NCI-H2171 (cell line): Measurements from ENCODE around the gene DAB2IP.
"Not testable (repeated sequence)": the region's sequence is repeated elsewhere in the genome, so short reads cannot be mapped to it uniquely, and the experiment has no call there.

Source experiments
- DNase-seq: peaks from one replicate; lab custom pipeline; 2025; lab: John Stamatoyannopoulos, UW

Gene DAB2IP

DNA sequence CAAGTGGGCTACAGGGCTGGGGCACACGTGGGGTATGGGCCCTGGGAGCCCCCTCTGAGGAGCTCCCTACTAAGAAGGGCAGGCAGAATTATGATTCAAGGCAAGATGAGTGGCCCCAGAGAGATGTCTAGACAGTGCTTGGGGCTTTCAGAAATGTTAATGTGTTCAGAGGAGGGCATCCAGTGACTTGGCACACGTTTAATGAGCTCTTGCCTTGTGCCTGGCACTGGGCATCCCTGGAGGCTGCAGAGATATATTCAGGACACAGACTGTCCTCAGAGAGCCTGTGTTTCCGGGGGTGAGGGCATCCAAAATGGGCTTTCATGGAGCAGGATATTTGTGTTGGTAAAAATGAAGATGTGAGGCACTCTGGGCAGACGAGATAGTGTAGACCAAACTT lies 25.4 kb upstream of the DAB2IP start:
- no peak for DNase-seq

- DNase-seq = no peak
These were observed 24.0 kb upstream of the DAB2IP start for GRCh38 chr9:121627427-121627826.

- DNase-seq = no peak
These were observed 23.0 kb upstream of the DAB2IP start for GRCh38 chr9:121628401-121628800.

GRCh38 chr9:121631115-121631514 lies 20.3 kb upstream of the DAB2IP start:
- no peak for DNase-seq

GRCh38 chr9:121631978-121632418 lies 19.4 kb upstream of the DAB2IP start:
- no peak for DNase-seq

- no peak for DNase-seq
These were observed 18.2 kb upstream of the DAB2IP start for GRCh38 chr9:121633119-121633714.

DNA sequence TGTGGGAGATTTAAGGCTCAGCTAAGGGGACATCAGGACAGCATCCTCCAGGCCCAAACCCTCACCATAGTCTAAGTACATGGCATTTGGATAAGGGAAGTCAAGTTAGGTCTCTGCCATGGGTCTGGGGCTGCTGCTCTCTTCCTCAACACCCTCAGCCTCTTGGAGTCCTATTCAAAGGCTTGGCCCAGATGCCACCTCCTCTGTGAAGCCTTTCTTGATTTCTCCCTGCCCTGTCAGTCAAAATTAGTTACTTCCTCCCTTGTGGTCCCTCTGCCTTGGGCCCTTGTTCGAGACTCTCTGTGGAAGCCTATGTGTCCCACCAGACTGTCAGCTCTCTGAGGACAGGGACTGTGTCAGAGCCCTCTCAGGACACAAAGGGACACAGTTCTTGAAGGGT lies 17.7 kb upstream of the DAB2IP start:
- DNase-seq = no peak

DNA sequence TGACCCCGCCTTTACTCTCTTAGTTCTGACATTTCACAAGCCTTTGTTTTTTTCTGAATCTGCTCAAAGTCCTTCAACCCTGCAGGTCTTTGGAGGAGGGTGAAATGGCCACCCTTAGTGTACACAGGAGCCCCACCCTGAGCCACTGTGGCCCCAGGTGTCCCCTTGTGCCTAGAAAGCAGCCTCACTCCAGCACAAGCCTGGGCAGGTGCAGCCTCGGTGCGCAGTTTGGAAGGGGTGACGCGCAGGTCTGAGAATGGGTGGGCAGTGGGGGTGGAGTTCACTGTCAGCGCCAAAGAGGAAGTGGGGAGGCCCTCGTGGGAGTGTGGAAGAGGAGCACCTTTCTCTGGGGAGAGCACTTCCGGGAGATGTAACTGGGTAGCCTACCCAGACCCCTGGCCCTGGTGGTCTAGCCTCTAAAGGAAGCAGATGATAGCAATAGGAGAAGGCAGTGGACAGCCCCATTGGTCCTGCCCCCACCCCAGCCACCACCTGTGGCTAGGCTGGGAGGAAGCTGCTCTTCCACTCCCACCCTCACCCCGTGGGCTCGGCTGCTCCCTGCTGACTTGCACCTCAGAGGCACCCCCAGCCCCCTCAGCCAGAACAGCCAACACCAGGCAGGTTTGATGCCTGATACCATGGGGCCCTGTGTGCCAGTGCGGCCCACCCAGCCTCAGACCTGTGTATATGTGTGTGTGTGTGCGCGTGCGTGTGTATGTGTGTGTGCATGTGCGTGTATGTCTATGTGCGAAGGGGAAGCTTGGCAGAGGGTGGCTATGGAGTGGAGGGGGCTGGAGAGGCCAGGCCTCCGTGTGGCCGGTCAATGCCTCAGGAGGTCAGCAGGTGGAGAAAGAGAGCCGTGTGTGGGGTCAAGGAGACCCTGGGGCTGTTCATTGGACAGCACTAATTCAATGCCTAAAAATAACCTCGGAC lies 16.8 kb upstream of the DAB2IP start:
- no peak for DNase-seq

DNA sequence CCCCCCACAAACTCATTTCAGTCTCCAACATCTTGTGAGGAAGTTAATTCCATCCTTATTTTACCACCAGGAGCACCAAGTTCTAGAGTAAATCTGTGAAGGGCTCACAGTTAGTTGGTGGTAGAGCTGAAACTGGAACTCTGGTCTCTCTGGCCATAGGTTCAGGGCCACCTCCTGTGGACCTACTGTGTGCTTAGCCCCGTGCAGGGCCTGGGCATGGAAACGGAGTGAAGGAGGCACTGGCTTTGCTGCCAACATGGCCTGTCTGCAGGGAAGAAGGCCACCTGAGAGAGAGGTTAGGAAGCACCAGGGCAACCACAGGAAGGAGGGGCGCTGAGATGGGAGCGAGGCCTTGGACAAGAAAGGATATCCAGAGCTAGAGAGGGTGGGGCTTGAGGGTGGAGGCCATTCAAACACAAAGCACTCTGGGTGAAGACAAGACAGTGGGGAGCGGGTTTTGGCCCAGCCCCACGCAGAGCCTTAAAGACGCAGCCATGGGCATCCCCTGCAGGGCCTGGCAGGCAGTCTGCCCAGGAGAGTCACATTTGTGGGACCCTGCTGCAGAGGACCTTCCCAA lies 16.0 kb upstream of the DAB2IP start:
- DNase-seq = no peak

DNA sequence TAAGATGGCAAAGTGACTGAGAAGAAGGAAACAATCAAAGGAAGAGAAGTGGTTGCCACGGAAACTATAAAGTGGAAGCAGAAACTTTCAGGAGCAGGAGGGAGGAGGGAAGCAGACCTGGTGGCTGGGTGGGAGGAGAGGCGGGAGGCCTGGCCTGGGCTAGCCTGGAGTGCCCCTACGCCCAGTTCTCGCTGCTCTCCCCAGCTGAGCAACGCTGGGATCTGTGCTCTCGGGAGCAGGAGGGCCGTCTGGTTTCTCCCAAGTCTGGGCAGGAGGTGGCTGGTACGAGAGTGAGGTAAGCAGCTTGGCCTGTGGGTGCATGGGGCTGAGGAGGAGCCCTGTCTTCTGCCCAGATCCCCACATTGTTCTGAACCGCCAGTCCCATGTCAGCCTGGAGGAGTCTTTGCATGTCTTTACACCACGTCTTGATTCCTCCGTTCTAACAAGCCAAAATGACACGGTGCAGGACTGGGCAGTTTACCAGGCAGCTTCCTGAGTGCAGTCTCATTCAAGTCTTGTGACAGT lies 15.0 kb upstream of the DAB2IP start:
- DNase-seq = no peak

- no peak for DNase-seq
These were observed 14.3 kb upstream of the DAB2IP start for GRCh38 chr9:121636978-121637712.

- DNase-seq = peak; percentile 66
These were observed 13.7 kb upstream of the DAB2IP start for GRCh38 chr9:121637713-121638220.

- DNase-seq = peak; percentile 53
These were observed 13.0 kb upstream of the DAB2IP start for GRCh38 chr9:121638399-121638798.

- DNase-seq = no peak
These were observed 12.4 kb upstream of the DAB2IP start for GRCh38 chr9:121638901-121639592.

- no peak for DNase-seq
These were observed 11.8 kb upstream of the DAB2IP start for GRCh38 chr9:121639619-121640018.

GRCh38 chr9:121640076-121640475 lies 11.4 kb upstream of the DAB2IP start:
- no peak for DNase-seq

GRCh38 chr9:121640491-121641223 lies 10.8 kb upstream of the DAB2IP start:
- DNase-seq = no peak

DNA sequence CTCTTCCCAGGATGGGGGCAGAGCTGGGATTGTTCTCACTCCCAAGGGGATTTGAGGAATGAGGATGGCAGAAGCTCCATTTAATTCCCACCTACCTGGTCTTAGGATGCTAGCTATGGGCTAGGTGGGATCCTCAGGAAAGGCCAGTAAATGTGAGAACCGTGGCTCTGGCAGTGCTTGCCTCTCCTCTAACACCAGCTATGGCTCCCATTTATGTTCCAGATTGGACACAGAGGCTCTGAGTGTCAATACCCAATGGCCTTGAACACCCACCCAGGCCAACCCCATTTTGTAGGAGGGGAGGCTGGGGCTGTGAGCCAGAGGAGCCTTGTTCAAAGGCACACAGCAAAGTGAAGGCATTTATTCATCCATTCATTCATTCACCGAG lies 10.2 kb upstream of the DAB2IP start:
- no peak for DNase-seq

DNA sequence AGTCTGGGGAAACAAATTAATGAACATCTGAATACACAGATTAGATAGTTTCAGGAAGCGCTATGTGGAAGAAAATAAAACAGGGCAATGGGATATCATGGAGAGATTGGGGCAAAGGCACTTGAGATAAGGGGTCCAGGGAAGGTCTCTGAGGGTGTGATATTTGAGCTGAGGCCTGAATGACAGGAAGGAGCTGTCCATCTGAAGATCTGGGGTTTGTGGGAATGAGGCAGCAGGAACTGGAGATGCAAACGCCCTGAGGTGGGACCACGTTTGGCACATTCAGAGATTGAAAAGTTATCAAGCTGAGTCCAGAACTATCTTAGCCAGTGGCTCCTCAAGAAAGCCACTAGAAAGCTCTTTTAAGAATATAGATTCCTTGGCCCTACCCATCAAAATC lies 8.7 kb upstream of the DAB2IP start:
- no peak for DNase-seq

GRCh38 chr9:121643473-121643872 lies 8.0 kb upstream of the DAB2IP start:
- DNase-seq = no peak

DNA sequence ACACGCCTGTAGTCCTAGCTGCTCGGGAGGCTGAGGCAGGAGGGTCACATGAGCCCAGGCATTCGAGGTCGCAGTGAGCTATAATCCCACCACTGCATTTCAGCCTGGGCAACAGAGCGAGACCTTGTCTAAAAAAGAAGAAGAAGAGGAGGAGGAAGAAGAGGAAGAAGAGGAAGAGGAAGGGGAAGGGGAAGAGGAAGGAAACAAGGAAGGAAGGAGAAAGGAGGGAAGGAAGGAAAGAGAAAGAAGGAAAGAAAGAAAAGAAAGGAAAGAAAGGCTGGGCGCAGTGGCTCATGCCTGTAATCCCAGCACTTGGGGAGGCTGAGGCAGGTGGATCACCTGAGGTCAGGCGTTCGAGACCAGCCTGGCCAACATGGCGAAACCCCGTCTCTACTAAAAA lies 7.4 kb upstream of the DAB2IP start:
- not testable (repeated sequence) for DNase-seq
